K562 (cell line): ENCODE results near the gene GPD1L. TPM values are rescaled to one million over a fixed set of nuclear protein-coding genes. Genes with fewer than 3 reads are reported as not detected.

Experiments
- BCL6 ChIP-seq: fragments of 250-450 bp; sonication (Bioruptor Pico); IDR thresholded peaks from 2 replicates; pipeline ENCODE4 v1.4.0; 2020
- E2F6 ChIP-seq, 2 experiments: IDR thresholded peaks; 2 replicates each; pipeline ENCODE4 v1.6.1; 2011; ENCODE audit warnings: borderline replicate concordance in 1 of 2, control low read depth in 1 of 2, low read depth in 1 of 2, low read length in 1 of 2, mild to moderate bottlenecking in 1 of 2, mixed read lengths in 1 of 2, moderate library complexity in 1 of 2; ENCODE audit not compliant: insufficient read depth in 1 of 2, insufficient read length in 1 of 2, poor library complexity in 1 of 2, severe bottlenecking in 1 of 2; ENCODE audit errors: extremely low read depth in 1 of 2
- ESRRA ChIP-seq: fragments of 450-650 bp; IDR thresholded peaks from 2 replicates; pipeline ENCODE4 v1.6.1; 2014; ENCODE audit warnings: low read depth, mild to moderate bottlenecking, moderate library complexity, borderline replicate concordance
- FOSL1 ChIP-seq: fragments of 200-800 bp; sonication (Bioruptor generic); conservative IDR thresholded peaks from 2 replicates; pipeline ENCODE4 v1.6.1; 2016; ENCODE audit warnings: missing genetic modification characterization, missing compliant biosample characterization
- GTF2A2 ChIP-seq: IDR thresholded peaks from 2 replicates; pipeline ENCODE4 v1.6.1; 2016; ENCODE audit warnings: mild to moderate bottlenecking, missing genetic modification characterization, missing compliant biosample characterization
- MAFF ChIP-seq: IDR thresholded peaks from 2 replicates; pipeline ENCODE4 v1.6.1; 2012; ENCODE audit warnings: low read length, improper control_type of control experiment
- NCOA2 ChIP-seq, 2 experiments: fragments of 450-650 bp; IDR thresholded peaks; 2 replicates each; pipeline ENCODE4 v1.6.1; 2018; ENCODE audit warnings: mild to moderate bottlenecking in 2 of 2, moderate library complexity in 1 of 2; ENCODE audit not compliant: partially characterized antibody in 2 of 2
- PHB ChIP-seq: fragments of 250-450 bp; sonication (Bioruptor Pico); IDR thresholded peaks from 2 replicates; pipeline ENCODE4 v1.5.0; 2021
- PKNOX1 ChIP-seq: fragments of 450-650 bp; IDR thresholded peaks from 2 replicates; pipeline ENCODE4 v1.6.1; 2016
- polyA plus RNA-seq, 8 experiments: library from polyadenylated mRNA; depleted of rRNA in 4 of 8; stranded (reverse) in 5 of 8; unstranded in 3 of 8; fragments of >200 nt; fragmentation: Nextera tagmentation in 2 of 8; fragmentation: Illumina TruSeq in 1 of 8; extraction: Ambion mirVana in 2 of 8; extraction: Trizol in 1 of 8; gene quantifications; 2 replicates each; pipeline versions ENCODE4 v1.2.1 to v1.2.3, GENCODE V29; 2011 to 2014; ENCODE audit warnings: inconsistent platforms in 1 of 8, missing spikeins in 1 of 8
- total RNA-seq, 7 experiments: library from RNA; depleted of rRNA in 6 of 7; stranded (reverse); fragments of >200 nt in 6 of 7; fragmentation: Illumina TruSeq in 2 of 7; extraction: Trizol in 2 of 7; gene quantifications; 2 replicates each; pipeline versions ENCODE4 v1.2.1 to v1.2.3, GENCODE V29; 2011 to 2021; ENCODE audit warnings: low replicate concordance in 1 of 7
- TF ChIP-seq, protein P1 (sequence below): sonication (generic); formaldehyde crosslinking; IDR thresholded peaks from 2 replicates; pipeline ENCODE4 v1.8.1; 2023; ENCODE audit warnings: mild to moderate bottlenecking, missing genetic modification reagents
- TF ChIP-seq, protein P2 (sequence below), 3 experiments: IDR thresholded peaks in 2 of 3; conservative IDR thresholded peaks in 1 of 3; 2 replicates each; pipeline ENCODE4 v1.5.1; 2011 to 2012; ENCODE audit warnings: low read length in 3 of 3, mild to moderate bottlenecking in 3 of 3, control low read depth in 2 of 3, improper control_type of control experiment in 1 of 3, inconsistent platforms in 1 of 3, low read depth in 1 of 3, mixed read lengths in 1 of 3, moderate library complexity in 1 of 3; ENCODE audit not compliant: insufficient read depth in 2 of 3
- TF ChIP-seq, protein P3 (sequence below): fragments of 250-450 bp; sonication (Bioruptor Pico); IDR thresholded peaks from 2 replicates; pipeline ENCODE4 v1.4.0; 2020
- TF ChIP-seq, protein P4 (sequence below): sonication (generic); formaldehyde crosslinking; IDR thresholded peaks from 2 replicates; pipeline ENCODE4 v1.8.1; 2022; ENCODE audit warnings: missing genetic modification reagents

Gene GPD1L
- total and polyA plus RNA-seq, 9 of the 15 experiments (the other 6 are each of a cell fraction or from before 2014, with no cell fraction given), result 1.6 to 17.3 (median 12.3) TPM

DNA sequence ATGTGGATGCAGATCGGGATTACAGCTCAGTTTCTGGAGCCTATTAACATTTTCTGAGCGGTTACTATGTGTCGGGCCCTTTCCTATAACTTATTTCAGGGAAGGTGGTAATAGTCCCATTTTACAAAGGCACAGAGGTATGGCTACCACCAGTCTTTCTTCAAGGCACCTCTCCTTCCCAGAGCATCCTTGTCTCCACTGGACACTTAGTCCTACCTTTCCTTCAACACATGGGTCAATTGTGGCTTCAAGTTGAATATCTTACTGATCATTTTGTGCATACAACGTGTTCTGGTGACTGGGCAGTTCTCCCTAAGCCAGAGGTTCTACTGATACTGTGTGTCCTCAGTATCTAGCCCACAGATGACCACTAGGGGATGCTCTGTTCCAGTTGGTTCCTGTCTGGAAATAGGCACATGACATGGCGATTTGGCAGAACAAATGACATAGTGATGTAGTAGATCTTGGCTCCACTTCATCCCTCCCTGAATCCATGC is 71.3 kb downstream of the GPD1L start (continued):
- TF ChIP-seq, protein P1, sequence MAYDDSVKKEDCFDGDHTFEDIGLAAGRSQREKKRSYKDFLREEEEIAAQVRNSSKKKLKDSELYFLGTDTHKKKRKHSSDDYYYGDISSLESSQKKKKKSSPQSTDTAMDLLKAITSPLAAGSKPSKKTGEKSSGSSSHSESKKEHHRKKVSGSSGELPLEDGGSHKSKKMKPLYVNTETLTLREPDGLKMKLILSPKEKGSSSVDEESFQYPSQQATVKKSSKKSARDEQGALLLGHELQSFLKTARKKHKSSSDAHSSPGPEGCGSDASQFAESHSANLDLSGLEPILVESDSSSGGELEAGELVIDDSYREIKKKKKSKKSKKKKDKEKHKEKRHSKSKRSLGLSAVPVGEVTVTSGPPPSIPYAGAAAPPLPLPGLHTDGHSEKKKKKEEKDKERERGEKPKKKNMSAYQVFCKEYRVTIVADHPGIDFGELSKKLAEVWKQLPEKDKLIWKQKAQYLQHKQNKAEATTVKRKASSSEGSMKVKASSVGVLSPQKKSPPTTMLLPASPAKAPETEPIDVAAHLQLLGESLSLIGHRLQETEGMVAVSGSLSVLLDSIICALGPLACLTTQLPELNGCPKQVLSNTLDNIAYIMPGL (CRISPR knock-in tag), result no peak
- TF ChIP-seq PKNOX1 (0 out of 2 replicates have a peak, but pooled peaks have one; percentile 4), E2F6 (IDR thresholded peaks at IDR 0.05; ENCODE audit: borderline replicate concordance in 1 of 2, extremely low read depth in 1 of 2, insufficient read depth in 1 of 2, insufficient read length in 1 of 2, low read depth in 1 of 2, low read length in 1 of 2, poor library complexity in 1 of 2, severe bottlenecking in 1 of 2) (peak in 1 of 2 experiments; percentile 42), MAFF (peak; percentile 31; the same call in 1 of the 2 replicates), PHB (CRISPR knock-in tag) (no peak), GTF2A2 (no peak), NCOA2 (IDR thresholded peaks at IDR 0.05; ENCODE audit: partially characterized antibody in 2 of 2) (no peak), FOSL1 (tag) (no peak), ESRRA (no peak), BCL6 (CRISPR knock-in tag) (no peak)
- TF ChIP-seq, protein P2, sequence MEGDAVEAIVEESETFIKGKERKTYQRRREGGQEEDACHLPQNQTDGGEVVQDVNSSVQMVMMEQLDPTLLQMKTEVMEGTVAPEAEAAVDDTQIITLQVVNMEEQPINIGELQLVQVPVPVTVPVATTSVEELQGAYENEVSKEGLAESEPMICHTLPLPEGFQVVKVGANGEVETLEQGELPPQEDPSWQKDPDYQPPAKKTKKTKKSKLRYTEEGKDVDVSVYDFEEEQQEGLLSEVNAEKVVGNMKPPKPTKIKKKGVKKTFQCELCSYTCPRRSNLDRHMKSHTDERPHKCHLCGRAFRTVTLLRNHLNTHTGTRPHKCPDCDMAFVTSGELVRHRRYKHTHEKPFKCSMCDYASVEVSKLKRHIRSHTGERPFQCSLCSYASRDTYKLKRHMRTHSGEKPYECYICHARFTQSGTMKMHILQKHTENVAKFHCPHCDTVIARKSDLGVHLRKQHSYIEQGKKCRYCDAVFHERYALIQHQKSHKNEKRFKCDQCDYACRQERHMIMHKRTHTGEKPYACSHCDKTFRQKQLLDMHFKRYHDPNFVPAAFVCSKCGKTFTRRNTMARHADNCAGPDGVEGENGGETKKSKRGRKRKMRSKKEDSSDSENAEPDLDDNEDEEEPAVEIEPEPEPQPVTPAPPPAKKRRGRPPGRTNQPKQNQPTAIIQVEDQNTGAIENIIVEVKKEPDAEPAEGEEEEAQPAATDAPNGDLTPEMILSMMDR (IDR thresholded peaks at IDR 0.05 in 2 of 3, conservative IDR thresholded peaks at IDR 0.05 in 1 of 3; ENCODE audit: insufficient read depth in 2 of 3, low read depth in 1 of 3, low read length in 3 of 3), result peak; percentile 92 to 95 (median 92)
- TF ChIP-seq, protein P3, sequence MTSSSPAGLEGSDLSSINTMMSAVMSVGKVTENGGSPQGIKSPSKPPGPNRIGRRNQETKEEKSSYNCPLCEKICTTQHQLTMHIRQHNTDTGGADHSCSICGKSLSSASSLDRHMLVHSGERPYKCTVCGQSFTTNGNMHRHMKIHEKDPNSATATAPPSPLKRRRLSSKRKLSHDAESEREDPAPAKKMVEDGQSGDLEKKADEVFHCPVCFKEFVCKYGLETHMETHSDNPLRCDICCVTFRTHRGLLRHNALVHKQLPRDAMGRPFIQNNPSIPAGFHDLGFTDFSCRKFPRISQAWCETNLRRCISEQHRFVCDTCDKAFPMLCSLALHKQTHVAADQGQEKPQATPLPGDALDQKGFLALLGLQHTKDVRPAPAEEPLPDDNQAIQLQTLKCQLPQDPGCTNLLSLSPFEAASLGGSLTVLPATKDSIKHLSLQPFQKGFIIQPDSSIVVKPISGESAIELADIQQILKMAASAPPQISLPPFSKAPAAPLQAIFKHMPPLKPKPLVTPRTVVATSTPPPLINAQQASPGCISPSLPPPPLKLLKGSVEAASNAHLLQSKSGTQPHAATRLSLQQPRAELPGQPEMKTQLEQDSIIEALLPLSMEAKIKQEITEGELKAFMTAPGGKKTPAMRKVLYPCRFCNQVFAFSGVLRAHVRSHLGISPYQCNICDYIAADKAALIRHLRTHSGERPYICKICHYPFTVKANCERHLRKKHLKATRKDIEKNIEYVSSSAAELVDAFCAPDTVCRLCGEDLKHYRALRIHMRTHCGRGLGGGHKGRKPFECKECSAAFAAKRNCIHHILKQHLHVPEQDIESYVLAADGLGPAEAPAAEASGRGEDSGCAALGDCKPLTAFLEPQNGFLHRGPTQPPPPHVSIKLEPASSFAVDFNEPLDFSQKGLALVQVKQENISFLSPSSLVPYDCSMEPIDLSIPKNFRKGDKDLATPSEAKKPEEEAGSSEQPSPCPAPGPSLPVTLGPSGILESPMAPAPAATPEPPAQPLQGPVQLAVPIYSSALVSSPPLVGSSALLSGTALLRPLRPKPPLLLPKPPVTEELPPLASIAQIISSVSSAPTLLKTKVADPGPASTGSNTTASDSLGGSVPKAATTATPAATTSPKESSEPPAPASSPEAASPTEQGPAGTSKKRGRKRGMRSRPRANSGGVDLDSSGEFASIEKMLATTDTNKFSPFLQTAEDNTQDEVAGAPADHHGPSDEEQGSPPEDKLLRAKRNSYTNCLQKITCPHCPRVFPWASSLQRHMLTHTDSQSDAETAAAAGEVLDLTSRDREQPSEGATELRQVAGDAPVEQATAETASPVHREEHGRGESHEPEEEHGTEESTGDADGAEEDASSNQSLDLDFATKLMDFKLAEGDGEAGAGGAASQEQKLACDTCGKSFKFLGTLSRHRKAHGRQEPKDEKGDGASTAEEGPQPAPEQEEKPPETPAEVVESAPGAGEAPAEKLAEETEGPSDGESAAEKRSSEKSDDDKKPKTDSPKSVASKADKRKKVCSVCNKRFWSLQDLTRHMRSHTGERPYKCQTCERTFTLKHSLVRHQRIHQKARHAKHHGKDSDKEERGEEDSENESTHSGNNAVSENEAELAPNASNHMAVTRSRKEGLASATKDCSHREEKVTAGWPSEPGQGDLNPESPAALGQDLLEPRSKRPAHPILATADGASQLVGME (CRISPR knock-in tag), result no peak
- TF ChIP-seq, protein P4, sequence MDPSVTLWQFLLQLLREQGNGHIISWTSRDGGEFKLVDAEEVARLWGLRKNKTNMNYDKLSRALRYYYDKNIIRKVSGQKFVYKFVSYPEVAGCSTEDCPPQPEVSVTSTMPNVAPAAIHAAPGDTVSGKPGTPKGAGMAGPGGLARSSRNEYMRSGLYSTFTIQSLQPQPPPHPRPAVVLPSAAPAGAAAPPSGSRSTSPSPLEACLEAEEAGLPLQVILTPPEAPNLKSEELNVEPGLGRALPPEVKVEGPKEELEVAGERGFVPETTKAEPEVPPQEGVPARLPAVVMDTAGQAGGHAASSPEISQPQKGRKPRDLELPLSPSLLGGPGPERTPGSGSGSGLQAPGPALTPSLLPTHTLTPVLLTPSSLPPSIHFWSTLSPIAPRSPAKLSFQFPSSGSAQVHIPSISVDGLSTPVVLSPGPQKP (CRISPR knock-in tag), result no peak
